Ramos (cell line): Measurements from ENCODE around the gene KCNJ6.
"Not testable (repeated sequence)": the region's sequence is repeated elsewhere in the genome, so short reads cannot be mapped to it uniquely, and the experiment has no call there.

Experiments
- in situ Hi-C: fragments of 300-500 bp; cut with MboI; formaldehyde crosslinking; loops from one replicate; pipeline ENCODE4 v1.14.3; 2022; ENCODE audit warnings: low sequenced_read_pairs; ENCODE audit not compliant: unreplicated experiment

Gene KCNJ6

DNA sequence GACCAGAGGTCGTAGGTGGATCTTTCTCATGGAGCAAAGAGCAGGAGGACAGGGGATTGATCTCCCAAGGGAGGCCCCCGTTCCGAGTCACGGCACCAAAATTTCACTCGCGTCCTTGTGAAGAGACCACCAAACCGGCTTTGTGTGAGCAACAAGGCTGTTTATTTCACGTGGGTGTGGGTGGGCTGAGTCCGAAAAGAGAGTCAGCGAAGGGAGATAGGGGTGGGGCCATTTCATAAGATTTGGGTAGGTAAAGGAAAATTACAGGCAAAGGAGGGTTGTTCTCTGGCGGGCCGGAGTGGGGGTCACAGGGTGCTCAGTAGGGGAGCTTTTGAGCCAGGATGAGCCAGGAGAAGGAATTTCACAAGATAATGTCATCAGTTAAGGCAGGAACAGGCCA, 324.3 kb downstream of the KCNJ6 start:
- in situ Hi-C loops = not testable (repeated sequence)

- in situ Hi-C loops = not testable (repeated sequence)
Observed at GRCh38 chr21:37590836-37591235, 325.4 kb downstream of the KCNJ6 start.

DNA sequence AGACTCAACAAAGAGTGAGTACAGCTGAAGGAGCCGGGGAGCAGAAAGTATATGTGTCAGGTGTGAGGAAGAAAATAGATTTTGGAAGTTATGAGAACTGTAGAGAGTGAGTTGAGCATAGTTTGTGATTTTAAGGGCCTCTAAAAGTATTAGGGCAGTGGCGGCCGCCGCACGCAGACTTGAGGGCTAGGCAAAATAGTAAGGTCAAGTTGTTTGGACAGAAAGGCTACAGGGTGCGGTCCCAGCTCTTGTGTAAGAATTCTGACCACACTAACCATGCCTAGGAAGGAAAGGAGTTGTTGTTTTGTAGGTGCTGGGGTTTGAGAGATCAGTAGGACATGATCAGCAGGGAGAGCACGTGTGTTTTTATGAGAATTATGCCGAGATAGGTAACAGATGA, 327.6 kb downstream of the KCNJ6 start:
- in situ Hi-C loops = not testable (repeated sequence)

- in situ Hi-C loops = no loop called here
Observed at GRCh38 chr21:37587635-37588177, 328.6 kb downstream of the KCNJ6 start.

DNA sequence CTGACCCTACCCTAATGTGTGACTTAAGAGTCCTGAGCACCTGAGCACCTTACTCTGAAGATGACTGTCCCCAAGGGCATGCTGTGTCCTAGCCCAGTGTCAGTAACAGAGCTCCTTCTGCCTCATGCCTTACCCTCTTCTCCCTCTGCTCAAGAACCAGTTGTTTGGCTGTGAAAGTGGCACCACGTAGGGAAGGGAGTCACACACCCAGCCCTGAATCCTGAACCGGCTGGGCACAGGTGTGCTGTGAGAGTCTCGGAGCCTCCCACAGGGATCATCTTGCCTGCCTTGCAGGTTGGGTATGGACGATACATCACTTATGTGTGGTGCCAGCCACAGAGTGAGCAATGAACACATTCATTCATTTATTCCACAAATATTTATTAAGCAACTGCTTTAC, 329.1 kb downstream of the KCNJ6 start:
- in situ Hi-C loops = no loop called here

DNA sequence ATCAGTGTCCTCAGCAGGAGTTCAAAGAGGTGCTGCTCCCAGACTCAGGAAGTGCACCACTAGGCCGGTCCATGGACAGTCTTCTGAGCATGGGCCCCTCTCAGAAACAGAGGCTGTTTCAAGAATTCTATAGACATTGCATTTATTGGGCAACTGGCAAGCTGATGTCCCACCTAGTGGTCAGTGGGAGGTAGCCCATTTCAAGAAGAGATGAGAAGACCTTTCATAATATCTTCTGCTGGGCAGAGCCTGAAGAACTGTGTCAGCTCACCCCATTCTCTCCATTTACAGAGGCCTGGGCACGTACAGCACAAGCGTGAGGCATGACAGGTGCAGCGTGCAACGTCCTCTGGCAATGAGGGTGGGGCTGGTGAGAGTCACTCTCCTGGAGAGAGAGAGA, 333.7 kb downstream of the KCNJ6 start:
- in situ Hi-C loops = no loop called here

DNA sequence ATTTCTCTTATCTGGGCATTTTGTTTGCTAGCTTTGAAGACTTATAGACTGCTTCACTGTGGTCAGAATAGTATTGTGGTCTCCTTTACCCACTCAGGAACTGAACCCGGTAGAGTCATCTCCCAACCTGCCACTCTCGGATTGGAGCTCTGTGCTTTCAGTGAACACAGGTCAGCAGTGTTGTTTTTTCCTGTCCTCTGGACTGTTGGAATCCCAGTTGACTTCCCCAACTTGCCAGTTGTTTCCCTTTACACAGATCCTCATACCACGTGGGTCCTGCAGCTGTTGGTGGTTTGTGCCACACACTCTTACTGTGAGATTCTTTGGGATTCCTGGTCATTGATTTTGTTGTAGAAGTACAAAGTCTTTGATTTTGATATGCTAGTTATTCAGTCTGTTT, 335.6 kb downstream of the KCNJ6 start:
- in situ Hi-C loops = no loop called here

- in situ Hi-C loops = no loop called here
Observed at GRCh38 chr21:37579356-37579755, 336.9 kb downstream of the KCNJ6 start.

DNA sequence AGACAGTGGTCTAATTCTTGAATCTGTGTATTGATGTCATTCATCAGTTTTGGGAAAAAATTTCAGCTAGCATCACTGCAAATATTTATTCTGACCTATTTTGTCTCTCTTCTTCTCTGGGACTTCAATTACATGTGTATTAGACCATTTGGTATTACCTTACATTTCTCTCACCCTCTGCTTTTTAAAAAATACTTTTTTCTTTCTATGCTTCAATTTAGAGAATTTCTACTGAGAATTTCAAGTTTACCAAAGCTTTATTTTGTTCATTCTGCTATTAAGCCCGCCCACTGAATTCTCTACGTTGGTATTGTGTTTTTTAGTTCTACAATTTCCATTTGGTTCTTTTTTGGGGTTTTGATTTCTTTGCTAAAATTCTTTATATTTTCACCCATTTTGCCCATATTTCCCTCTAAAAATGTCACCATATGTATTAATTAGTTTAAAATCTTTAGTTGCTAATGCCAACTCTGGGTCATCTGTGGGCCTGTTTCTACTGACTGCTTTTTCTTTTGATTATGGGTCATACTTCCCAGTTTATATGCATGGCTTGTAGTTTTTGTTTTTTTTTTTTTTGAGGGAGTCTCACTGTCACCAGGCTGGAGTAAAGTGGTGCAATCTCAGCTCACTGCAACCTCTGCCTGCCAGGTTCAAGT, 337.7 kb downstream of the KCNJ6 start:
- in situ Hi-C loops = no loop called here

- in situ Hi-C loops = not testable (repeated sequence)
Observed at GRCh38 chr21:37576929-37577328, 339.3 kb downstream of the KCNJ6 start.

- in situ Hi-C loops = no loop called here
Observed at GRCh38 chr21:37575580-37575979, 340.7 kb downstream of the KCNJ6 start.

GRCh38 chr21:37574751-37575150, 341.5 kb downstream of the KCNJ6 start:
- in situ Hi-C loops = no loop called here

GRCh38 chr21:37574316-37574715, 341.9 kb downstream of the KCNJ6 start:
- in situ Hi-C loops = no loop called here

DNA sequence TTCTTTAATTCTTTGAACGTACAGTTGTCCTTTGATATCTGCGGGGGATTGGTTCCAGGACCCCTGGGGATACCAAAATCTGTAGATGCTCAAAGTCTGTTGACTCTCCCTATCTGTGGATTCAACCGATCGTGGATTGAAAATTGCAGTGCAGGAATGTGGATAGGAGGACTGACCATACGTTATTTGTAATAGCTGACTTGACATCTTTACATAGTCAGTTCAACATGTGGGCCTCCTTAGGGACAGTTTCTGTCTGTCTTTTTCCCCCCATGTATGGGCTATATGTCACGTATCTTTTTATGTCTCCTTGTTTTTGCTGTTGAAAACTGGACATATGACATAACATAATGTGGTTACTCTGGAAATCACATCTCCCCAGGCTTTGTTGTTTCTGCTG, 344.8 kb downstream of the KCNJ6 start:
- in situ Hi-C loops = no loop called here

GRCh38 chr21:37568916-37569315, 347.3 kb downstream of the KCNJ6 start:
- in situ Hi-C loops = no loop called here

- in situ Hi-C loops = no loop called here
Observed at GRCh38 chr21:37568415-37568814, 347.8 kb downstream of the KCNJ6 start.

- in situ Hi-C loops = no loop called here
Observed at GRCh38 chr21:37566790-37567615, 349.3 kb downstream of the KCNJ6 start.

DNA sequence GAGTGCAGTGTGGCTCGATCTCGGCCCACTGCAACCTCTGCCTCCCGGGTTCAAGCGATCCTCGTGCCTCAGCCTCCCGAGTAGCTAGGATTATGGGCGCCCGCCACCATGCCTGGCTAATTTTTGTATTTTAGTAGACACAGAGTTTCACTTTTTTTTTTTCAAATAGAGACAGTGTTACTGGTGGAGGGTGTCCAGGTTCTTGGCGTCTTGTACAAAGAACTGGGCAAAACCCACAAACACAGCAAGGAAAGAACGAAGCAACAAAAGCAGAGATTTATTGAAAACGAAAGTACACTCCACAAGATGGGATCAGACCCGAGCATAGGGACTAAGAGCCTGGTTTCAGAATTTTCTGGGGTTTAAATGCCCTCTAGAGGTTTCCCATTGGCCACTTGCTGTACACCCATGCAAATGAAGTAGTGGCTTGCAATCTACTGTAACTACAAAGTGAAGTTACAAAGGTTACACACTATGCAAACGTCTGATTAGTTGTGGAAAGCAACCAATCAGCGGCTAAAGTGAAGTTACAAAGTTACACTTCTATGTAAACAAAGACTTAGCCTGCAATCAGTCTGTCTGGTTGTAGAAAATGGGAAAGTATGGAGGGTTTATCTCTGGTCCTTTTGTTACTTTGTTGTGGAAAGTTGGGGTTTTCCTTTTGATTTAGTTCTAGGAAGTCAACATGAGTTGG, 350.6 kb downstream of the KCNJ6 start:
- in situ Hi-C loops = no loop called here

DNA sequence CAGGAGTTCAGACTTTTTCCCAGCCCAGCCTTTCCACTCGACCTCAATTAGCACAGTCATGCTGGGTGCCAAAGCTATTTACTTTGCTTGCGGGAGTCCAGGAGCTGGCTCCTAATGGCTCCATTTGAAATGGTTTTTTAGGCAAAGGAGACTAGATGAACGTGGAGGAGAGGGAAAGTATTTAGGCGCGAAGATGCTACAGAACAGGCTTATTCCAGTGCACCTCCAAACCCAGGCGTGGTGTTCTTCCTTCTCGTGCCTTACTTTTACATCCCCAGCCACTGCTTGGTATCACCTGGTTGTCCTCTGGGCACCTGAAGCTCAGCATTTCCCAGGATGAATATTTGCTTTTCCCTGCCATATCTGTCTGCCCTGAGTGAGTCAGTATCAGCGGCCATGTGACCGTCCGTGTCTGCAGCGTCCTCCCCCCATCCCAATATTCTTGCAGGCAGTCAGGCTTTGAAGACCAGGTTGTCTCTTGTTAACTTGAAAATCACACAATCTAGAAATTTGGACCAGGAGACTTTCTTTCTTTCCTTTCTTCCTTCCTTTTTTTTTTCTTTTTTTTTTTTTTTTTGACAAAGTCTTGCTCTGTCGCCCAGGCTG, 351.2 kb downstream of the KCNJ6 start:
- in situ Hi-C loops = no loop called here

DNA sequence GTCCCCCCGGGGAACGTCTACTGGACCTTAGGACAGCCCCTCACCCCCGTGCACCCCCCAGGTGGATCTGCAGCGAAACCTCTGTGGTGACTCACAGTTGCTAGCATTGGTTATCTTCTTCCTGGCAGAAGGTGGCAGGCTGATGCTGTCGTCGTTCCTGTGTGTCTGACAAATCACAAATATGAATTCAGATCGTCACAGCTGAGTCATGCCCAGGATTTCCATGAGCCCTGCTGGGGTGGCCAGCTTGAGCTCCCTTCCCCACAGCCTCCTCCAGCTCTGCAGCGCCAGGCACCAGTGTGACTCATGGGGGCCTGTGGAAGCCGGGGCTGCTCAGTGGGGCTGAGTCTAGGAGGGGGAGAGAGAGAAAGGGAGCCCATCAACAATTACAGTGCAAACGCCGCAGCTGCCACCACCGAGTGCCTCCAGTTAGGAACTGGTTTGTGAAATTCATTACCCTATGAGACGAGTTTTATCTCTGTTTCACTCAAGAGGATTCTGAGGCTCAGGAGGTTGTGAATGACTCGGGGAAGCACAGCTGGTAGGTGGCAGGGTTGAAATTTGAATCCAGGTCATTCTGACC, 351.8 kb downstream of the KCNJ6 start:
- in situ Hi-C loops = no loop called here
